A549 (cell line): ENCODE measurements around the gene RAB11FIP4.

Experiments
- BHLHE40 ChIP-seq: IDR thresholded peaks from 2 replicates; pipeline ENCODE4 v1.6.1; 2012; ENCODE audit warnings: low read depth, low read length, inconsistent platforms
- EHMT2 ChIP-seq: fragments of 200-600 bp; sonication (generic); IDR thresholded peaks from 2 replicates; pipeline ENCODE4 v1.6.1; 2016; ENCODE audit warnings: antibody characterized with exemption, low read depth, mild to moderate bottlenecking, moderate library complexity
- EP300 ChIP-seq, 2 experiments: fragments of >200 bp; sonication (Bioruptor Twin); formaldehyde crosslinking; IDR thresholded peaks; 2 replicates in 1 of 2; 3 replicates in 1 of 2; pipeline ENCODE4 v1.6.1; 2016 to 2017
- PHF8 ChIP-seq: fragments of 200-600 bp; sonication (generic); IDR thresholded peaks from 2 replicates; pipeline ENCODE4 v1.6.1; 2016; ENCODE audit warnings: low read depth, mild to moderate bottlenecking, antibody characterized with exemption, moderate library complexity, borderline replicate concordance
- POLR2A ChIP-seq: IDR thresholded peaks from 2 replicates; pipeline ENCODE4 v1.6.1; 2012; ENCODE audit warnings: mild to moderate bottlenecking, low read length
- TF ChIP-seq, protein P1 (sequence below): fragments of >200 bp; sonication (Bioruptor Twin); formaldehyde crosslinking; IDR thresholded peaks from 3 replicates; pipeline ENCODE4 v1.5.1; 2016
- TF ChIP-seq, protein P2 (sequence below): IDR thresholded peaks from 2 replicates; pipeline ENCODE4 v1.6.1; 2012

GRCh38 chr17:31493656-31494155 lies 102.2 kb downstream of the RAB11FIP4 start:
- TF ChIP-seq, protein P1, sequence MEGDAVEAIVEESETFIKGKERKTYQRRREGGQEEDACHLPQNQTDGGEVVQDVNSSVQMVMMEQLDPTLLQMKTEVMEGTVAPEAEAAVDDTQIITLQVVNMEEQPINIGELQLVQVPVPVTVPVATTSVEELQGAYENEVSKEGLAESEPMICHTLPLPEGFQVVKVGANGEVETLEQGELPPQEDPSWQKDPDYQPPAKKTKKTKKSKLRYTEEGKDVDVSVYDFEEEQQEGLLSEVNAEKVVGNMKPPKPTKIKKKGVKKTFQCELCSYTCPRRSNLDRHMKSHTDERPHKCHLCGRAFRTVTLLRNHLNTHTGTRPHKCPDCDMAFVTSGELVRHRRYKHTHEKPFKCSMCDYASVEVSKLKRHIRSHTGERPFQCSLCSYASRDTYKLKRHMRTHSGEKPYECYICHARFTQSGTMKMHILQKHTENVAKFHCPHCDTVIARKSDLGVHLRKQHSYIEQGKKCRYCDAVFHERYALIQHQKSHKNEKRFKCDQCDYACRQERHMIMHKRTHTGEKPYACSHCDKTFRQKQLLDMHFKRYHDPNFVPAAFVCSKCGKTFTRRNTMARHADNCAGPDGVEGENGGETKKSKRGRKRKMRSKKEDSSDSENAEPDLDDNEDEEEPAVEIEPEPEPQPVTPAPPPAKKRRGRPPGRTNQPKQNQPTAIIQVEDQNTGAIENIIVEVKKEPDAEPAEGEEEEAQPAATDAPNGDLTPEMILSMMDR, result no peak
- TF ChIP-seq EP300 (IDR thresholded peaks at IDR 0.05) (no peak), BHLHE40 (no peak), EHMT2 (no peak), PHF8 (no peak), POLR2A (no peak)
- TF ChIP-seq, protein P2, sequence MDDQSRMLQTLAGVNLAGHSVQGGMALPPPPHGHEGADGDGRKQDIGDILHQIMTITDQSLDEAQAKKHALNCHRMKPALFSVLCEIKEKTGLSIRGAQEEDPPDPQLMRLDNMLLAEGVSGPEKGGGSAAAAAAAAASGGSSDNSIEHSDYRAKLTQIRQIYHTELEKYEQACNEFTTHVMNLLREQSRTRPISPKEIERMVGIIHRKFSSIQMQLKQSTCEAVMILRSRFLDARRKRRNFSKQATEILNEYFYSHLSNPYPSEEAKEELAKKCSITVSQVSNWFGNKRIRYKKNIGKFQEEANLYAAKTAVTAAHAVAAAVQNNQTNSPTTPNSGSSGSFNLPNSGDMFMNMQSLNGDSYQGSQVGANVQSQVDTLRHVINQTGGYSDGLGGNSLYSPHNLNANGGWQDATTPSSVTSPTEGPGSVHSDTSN, result no peak
